K562 (cell line): ENCODE results near the gene NKIRAS2. TPM values are rescaled to one million over a fixed set of nuclear protein-coding genes. Genes with fewer than 3 reads are reported as not detected.
A peak's percentile ranks its signal among the peaks of the same experiment; 100 is the strongest.

Experiments used
- ATAC-seq: fragments of 200-7000 bp; cut with Tn5 transposase; 3 replicates; pipeline ENCODE4 v1.9.1; 2020; ENCODE audit warnings: moderate library complexity
- BruUV-seq: library from RNA; stranded (reverse); fragments of 400-500 nt; replicated peaks from 2 replicates; lab custom pipeline; 2021; lab: Mats Ljungman, UMichigan
- CTCF ChIA-PET: fragments of 300-600 bp; formaldehyde crosslinking; extraction: SDS; loops from one replicate; lab custom pipeline; 2021; ENCODE audit warnings: low intra/inter-chr PET ratio; lab: Yijun Ruan, JAX
- POLR2A ChIA-PET: fragments of 300-600, 350-650 bp; sonication (Branson Sonifier 250); formaldehyde crosslinking; extraction: SDS; loops from one replicate; lab custom pipeline; 2021; ENCODE audit warnings: antibody characterized with exemption, inconsistent platforms; lab: Yijun Ruan, JAX
- DNase-seq, 4 experiments: peaks; one replicate each; pipeline versions ENCODE4 v3.0.0 to v3.0.0-alpha.2; 2011 to 2018; ENCODE audit warnings: low spot score in 3 of 4, mixed read lengths in 3 of 4; ENCODE audit errors: extremely low read depth in 1 of 4
- FAIRE-seq: peaks from 2 replicates; lab custom pipeline; 2011; peaks lifted over from hg19 to GRCh38; lab: Jason Lieb, UNC
- H2AFZ ChIP-seq: 2 replicates; pipeline ENCODE4 v1.6.0; 2011; ENCODE audit warnings: low read depth, low read length, control low read depth, inconsistent platforms
- H3K27ac ChIP-seq: fragments of 200-600 bp; 3 replicates; pipeline ENCODE4 v1.8.0; 2011; ENCODE audit warnings: low read depth, mild to moderate bottlenecking, control low read depth, inconsistent platforms, low read length, moderate library complexity, mixed read lengths; ENCODE audit errors: extremely low read depth
- H3K27me3 ChIP-seq, 2 experiments: fragments of 300-600 bp in 1 of 2; 2 replicates in 1 of 2; 3 replicates in 1 of 2; pipeline versions ENCODE4 v1.6.0 to v1.8.0; 2011; ENCODE audit warnings: inconsistent platforms in 2 of 2, low read length in 2 of 2, mild to moderate bottlenecking in 1 of 2, mixed read lengths in 1 of 2, moderate library complexity in 1 of 2; ENCODE audit not compliant: control insufficient read depth in 2 of 2, insufficient read depth in 2 of 2
- H3K36me3 ChIP-seq: fragments of 300-600 bp; 3 replicates; pipeline ENCODE4 v1.8.0; 2011; ENCODE audit warnings: mild to moderate bottlenecking, low read length, inconsistent platforms; ENCODE audit not compliant: control insufficient read depth, insufficient read depth
- H3K4me1 ChIP-seq, 2 experiments: fragments of 200-600 bp in 1 of 2; replicated peaks in 1 of 2; 2 replicates in 1 of 2; 3 replicates in 1 of 2; pipeline versions ENCODE4 v1.5.1 to v1.8.0; 2011; ENCODE audit warnings: inconsistent platforms in 2 of 2, low read length in 2 of 2, mild to moderate bottlenecking in 1 of 2, mixed read lengths in 1 of 2, moderate library complexity in 1 of 2; ENCODE audit not compliant: control insufficient read depth in 2 of 2, insufficient read depth in 2 of 2
- H3K4me2 ChIP-seq: 2 replicates; pipeline ENCODE4 v1.6.1; 2011; ENCODE audit warnings: low read length, control low read depth, inconsistent platforms, mixed read lengths; ENCODE audit not compliant: insufficient read depth
- H3K4me3 ChIP-seq: fragments of 200-600 bp; sonication (generic), shearing (Covaris generic); 2 replicates; pipeline ENCODE4 v1.5.1; 2016; ENCODE audit warnings: control low read depth, inconsistent platforms
- H3K79me2 ChIP-seq: fragments of 200-600 bp; 3 replicates; pipeline ENCODE4 v1.8.0; 2011; ENCODE audit warnings: low read length, inconsistent platforms; ENCODE audit not compliant: control insufficient read depth, insufficient read depth
- H3K9ac ChIP-seq, 2 experiments: 2 replicates each; pipeline versions ENCODE4 v1.6.0 to v1.6.1; 2011; ENCODE audit warnings: low read depth in 2 of 2, low read length in 2 of 2, control low read depth in 1 of 2, inconsistent platforms in 1 of 2, mild to moderate bottlenecking in 1 of 2, mixed read lengths in 1 of 2; ENCODE audit not compliant: insufficient read depth in 1 of 2
- H3K9me1 ChIP-seq: one replicate; pipeline ENCODE4 v1.6.0; 2011; ENCODE audit warnings: inconsistent platforms, mild to moderate bottlenecking, low read length, moderate library complexity; ENCODE audit not compliant: control insufficient read depth, insufficient read depth
- H3K9me3 ChIP-seq: replicated peaks from 2 replicates; pipeline ENCODE4 v1.5.1; 2011; ENCODE audit warnings: low read depth, low read length, inconsistent platforms; ENCODE audit not compliant: control insufficient read depth, insufficient read depth
- H4K20me1 ChIP-seq: replicated peaks from 2 replicates; pipeline ENCODE4 v1.6.1; 2011; ENCODE audit warnings: low read length, inconsistent platforms, mixed read lengths; ENCODE audit not compliant: control insufficient read depth, insufficient read depth
- COPS2 ChIP-seq: fragments of 450-650 bp; conservative IDR thresholded peaks from 2 replicates; pipeline ENCODE4 v1.6.1; 2016; ENCODE audit warnings: mild to moderate bottlenecking, moderate library complexity
- FOXP1 ChIP-seq: sonication (generic); formaldehyde crosslinking; IDR thresholded peaks from 2 replicates; pipeline ENCODE4 v1.8.0; 2022; ENCODE audit warnings: mild to moderate bottlenecking, missing genetic modification reagents
- POLR2A ChIP-seq: fragments of 450-650 bp; conservative IDR thresholded peaks from 2 replicates; pipeline ENCODE4 v1.6.1; 2016
- POLR2AphosphoS5 ChIP-seq: IDR thresholded peaks from 2 replicates; pipeline ENCODE4 v1.6.1; 2011; ENCODE audit warnings: mild to moderate bottlenecking, low read depth, low read length, moderate library complexity; ENCODE audit not compliant: control insufficient read depth, insufficient read depth
- POLR2G ChIP-seq: fragments of 200-400 bp; formaldehyde crosslinking; IDR thresholded peaks from 2 replicates; pipeline ENCODE4 v1.6.1; 2017; ENCODE audit warnings: low read depth, mild to moderate bottlenecking, antibody characterized with exemption, low read length, moderate library complexity
- RBFOX2 ChIP-seq: fragments of 200-400 bp; formaldehyde crosslinking; IDR thresholded peaks from 2 replicates; pipeline ENCODE4 v1.6.1; 2017; ENCODE audit warnings: low read depth, mild to moderate bottlenecking, low read length, moderate library complexity
- SAP30 ChIP-seq: fragments of 200-600 bp; sonication (generic); IDR thresholded peaks from 2 replicates; pipeline ENCODE4 v1.6.1; 2012; ENCODE audit warnings: borderline replicate concordance, low read depth, mild to moderate bottlenecking, moderate library complexity, low read length, control low read depth, inconsistent platforms; ENCODE audit not compliant: insufficient read depth, poor library complexity, severe bottlenecking
- SMAD3 ChIP-seq: fragments of 450-650 bp; formaldehyde crosslinking; conservative IDR thresholded peaks from 2 replicates; pipeline ENCODE4 v1.4.0; 2020; ENCODE audit warnings: mild to moderate bottlenecking
- SMARCE1 ChIP-seq: fragments of 450-650 bp; IDR thresholded peaks from 2 replicates; pipeline ENCODE4 v1.7.1; 2016; ENCODE audit warnings: mild to moderate bottlenecking
- SRSF9 ChIP-seq: fragments of 200-400 bp; formaldehyde crosslinking; IDR thresholded peaks from 2 replicates; pipeline ENCODE4 v1.6.1; 2017; ENCODE audit warnings: low read depth, low read length, borderline replicate concordance
- TCF7L2 ChIP-seq: fragments of 150-350 bp; IDR thresholded peaks from 2 replicates; pipeline ENCODE4 v1.6.1; 2016; ENCODE audit warnings: low read depth, mild to moderate bottlenecking, low read length, moderate library complexity
- WGBS: fragments of 100-300 bp; shearing (Covaris generic); methylation state at CpG from one replicate; pipeline ENCODE4 v1.1.6; 2016; ENCODE audit warnings: low coverage, mixed read lengths; ENCODE audit not compliant: insufficient coverage; ENCODE audit errors: missing lambda C conversion rate; 5-methylcytosine and 5-hydroxymethylcytosine counted together
- in situ Hi-C: fragments of 300-500 bp; cut with MboI; formaldehyde crosslinking; loops from 4 replicates; pipeline ENCODE4 v1.15.0; 2018; ENCODE audit warnings: inconsistent platforms, mixed read lengths
- intact Hi-C: fragments of 100-400 bp; cut with micrococcal nuclease; formaldehyde crosslinking; loops from 2 replicates; pipeline ENCODE4 v1.14.2; 2022
- polyA plus RNA-seq, 8 experiments: library from polyadenylated mRNA; depleted of rRNA in 4 of 8; stranded (reverse) in 5 of 8; unstranded in 3 of 8; fragments of >200 nt; fragmentation: Nextera tagmentation in 2 of 8; fragmentation: Illumina TruSeq in 1 of 8; extraction: Ambion mirVana in 2 of 8; extraction: Trizol in 1 of 8; gene quantifications; 2 replicates each; pipeline versions ENCODE4 v1.2.1 to v1.2.3, GENCODE V29; 2011 to 2014; ENCODE audit warnings: inconsistent platforms in 1 of 8, missing spikeins in 1 of 8
- total RNA-seq, 7 experiments: library from RNA; depleted of rRNA in 6 of 7; stranded (reverse); fragments of >200 nt in 6 of 7; fragmentation: Illumina TruSeq in 2 of 7; extraction: Trizol in 2 of 7; gene quantifications; 2 replicates each; pipeline versions ENCODE4 v1.2.1 to v1.2.3, GENCODE V29; 2011 to 2021; ENCODE audit warnings: low replicate concordance in 1 of 7
- TF ChIP-seq, protein P1 (sequence below): fragments of 200-800 bp; sonication (Bioruptor generic); IDR thresholded peaks from 2 replicates; pipeline ENCODE4 v1.6.1; 2016; ENCODE audit warnings: missing genetic modification characterization, missing compliant biosample characterization
- TF ChIP-seq, protein P2 (sequence below): fragments of 250-450 bp; sonication (Bioruptor Pico); IDR thresholded peaks from 2 replicates; pipeline ENCODE4 v1.8.0; 2021; ENCODE audit warnings: borderline replicate concordance, mild to moderate bottlenecking, moderate library complexity; ENCODE audit not compliant: poor library complexity, severe bottlenecking
- TF ChIP-seq, protein P3 (sequence below): fragments of 450-650 bp; conservative IDR thresholded peaks from 2 replicates; pipeline ENCODE4 v1.6.1; 2016; ENCODE audit warnings: missing genetic modification characterization, low read depth, mild to moderate bottlenecking, missing compliant biosample characterization, moderate library complexity
- TF ChIP-seq, protein P4 (sequence below): IDR thresholded peaks from 2 replicates; pipeline ENCODE4 v1.6.1; 2011; ENCODE audit not compliant: insufficient read length; ENCODE audit errors: extremely low read depth

Gene NKIRAS2
- total and polyA plus RNA-seq, 9 of the 15 experiments (the other 6 are each of a cell fraction or from before 2014, with no cell fraction given): 10.1 to 65.5 (median 29.8) TPM

DNA sequence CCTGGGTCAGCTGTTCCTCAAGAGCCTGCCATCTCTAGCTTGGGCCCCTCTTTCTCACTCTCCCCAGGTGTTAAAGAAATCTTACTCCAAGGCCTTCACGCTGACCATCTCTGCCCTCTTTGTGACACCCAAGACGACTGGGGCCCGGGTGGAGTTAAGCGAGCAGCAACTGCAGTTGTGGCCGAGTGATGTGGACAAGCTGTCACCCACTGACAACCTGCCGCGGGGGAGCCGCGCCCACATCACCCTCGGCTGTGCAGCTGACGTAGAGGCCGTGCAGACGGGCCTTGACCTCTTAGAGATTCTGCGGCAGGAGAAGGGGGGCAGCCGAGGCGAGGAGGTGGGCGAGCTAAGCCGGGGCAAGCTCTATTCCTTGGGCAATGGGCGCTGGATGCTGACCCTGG is 46.5 kb upstream of the NKIRAS2 start:
- Histone ChIP-seq H3K9ac (peak overlapping the region in 1 of 2 experiments; percentile 80; a peak in 1 of 4 replicates), H3K27ac (no peak overlapping the region), H4K20me1 (no peaks in the 10 kb centered on the region; the same call in 1 of the 2 replicates), H3K36me3 (peaks cover 85% of the 10 kb centered on the region), H3K9me1 (no peaks in the 10 kb centered on the region), H3K27me3 (no peaks in the 10 kb centered on the region), H3K4me3 (no peak overlapping the region), H3K4me2 (no peak overlapping the region), H3K79me2 (no peaks in the 10 kb centered on the region; the same call in 2 of the 3 replicates), H3K9me3 (no peaks in the 10 kb centered on the region), H3K4me1 (peaks cover 0 to 14% of the 10 kb centered on the region in 2 experiments; a peak in 2 of 5 replicates), H2AFZ (no peak overlapping the region)
- no peak for DNase-seq
- in situ Hi-C loops: no loop called here
- no TSS peak for BruUV-seq
- WGBS: 73% methylated on average over 19 of the region's 19 CpGs
- ChIA-PET CTCF (no interaction called here), POLR2A (interaction anchor here (0.8 to 4.5 kb wide), 6 partner anchors 8 to 66 kb away, joined by 3 to 28 read pairs (median 4); partner anchors contain the start of gene CNP)
- intact Hi-C loops: no loop called here
- no peak; the same call in 2 of the 3 replicates for ATAC-seq
- FAIRE-seq: no peak
- TF ChIP-seq SAP30 (no peak), TCF7L2 (no peak), COPS2 (no peak), SMARCE1 (no peak), SRSF9 (no peak), SMAD3 (CRISPR knock-in tag) (no peak), POLR2G (peak; percentile 74), POLR2AphosphoS5 (0 out of 2 replicates have a peak, but pooled peaks have one; percentile 5), FOXP1 (CRISPR knock-in tag) (no peak), RBFOX2 (peak; percentile 49), POLR2A (no peak)
- TF ChIP-seq, protein P1, sequence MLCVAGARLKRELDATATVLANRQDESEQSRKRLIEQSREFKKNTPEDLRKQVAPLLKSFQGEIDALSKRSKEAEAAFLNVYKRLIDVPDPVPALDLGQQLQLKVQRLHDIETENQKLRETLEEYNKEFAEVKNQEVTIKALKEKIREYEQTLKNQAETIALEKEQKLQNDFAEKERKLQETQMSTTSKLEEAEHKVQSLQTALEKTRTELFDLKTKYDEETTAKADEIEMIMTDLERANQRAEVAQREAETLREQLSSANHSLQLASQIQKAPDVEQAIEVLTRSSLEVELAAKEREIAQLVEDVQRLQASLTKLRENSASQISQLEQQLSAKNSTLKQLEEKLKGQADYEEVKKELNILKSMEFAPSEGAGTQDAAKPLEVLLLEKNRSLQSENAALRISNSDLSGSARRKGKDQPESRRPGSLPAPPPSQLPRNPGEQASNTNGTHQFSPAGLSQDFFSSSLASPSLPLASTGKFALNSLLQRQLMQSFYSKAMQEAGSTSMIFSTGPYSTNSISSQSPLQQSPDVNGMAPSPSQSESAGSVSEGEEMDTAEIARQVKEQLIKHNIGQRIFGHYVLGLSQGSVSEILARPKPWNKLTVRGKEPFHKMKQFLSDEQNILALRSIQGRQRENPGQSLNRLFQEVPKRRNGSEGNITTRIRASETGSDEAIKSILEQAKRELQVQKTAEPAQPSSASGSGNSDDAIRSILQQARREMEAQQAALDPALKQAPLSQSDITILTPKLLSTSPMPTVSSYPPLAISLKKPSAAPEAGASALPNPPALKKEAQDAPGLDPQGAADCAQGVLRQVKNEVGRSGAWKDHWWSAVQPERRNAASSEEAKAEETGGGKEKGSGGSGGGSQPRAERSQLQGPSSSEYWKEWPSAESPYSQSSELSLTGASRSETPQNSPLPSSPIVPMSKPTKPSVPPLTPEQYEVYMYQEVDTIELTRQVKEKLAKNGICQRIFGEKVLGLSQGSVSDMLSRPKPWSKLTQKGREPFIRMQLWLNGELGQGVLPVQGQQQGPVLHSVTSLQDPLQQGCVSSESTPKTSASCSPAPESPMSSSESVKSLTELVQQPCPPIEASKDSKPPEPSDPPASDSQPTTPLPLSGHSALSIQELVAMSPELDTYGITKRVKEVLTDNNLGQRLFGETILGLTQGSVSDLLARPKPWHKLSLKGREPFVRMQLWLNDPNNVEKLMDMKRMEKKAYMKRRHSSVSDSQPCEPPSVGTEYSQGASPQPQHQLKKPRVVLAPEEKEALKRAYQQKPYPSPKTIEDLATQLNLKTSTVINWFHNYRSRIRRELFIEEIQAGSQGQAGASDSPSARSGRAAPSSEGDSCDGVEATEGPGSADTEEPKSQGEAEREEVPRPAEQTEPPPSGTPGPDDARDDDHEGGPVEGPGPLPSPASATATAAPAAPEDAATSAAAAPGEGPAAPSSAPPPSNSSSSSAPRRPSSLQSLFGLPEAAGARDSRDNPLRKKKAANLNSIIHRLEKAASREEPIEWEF (CRISPR knock-in tag): no peak
- TF ChIP-seq, protein P2, sequence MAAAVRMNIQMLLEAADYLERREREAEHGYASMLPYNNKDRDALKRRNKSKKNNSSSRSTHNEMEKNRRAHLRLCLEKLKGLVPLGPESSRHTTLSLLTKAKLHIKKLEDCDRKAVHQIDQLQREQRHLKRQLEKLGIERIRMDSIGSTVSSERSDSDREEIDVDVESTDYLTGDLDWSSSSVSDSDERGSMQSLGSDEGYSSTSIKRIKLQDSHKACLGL: no peak
- TF ChIP-seq, protein P3, sequence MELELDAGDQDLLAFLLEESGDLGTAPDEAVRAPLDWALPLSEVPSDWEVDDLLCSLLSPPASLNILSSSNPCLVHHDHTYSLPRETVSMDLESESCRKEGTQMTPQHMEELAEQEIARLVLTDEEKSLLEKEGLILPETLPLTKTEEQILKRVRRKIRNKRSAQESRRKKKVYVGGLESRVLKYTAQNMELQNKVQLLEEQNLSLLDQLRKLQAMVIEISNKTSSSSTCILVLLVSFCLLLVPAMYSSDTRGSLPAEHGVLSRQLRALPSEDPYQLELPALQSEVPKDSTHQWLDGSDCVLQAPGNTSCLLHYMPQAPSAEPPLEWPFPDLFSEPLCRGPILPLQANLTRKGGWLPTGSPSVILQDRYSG (tag): no peak
- TF ChIP-seq, protein P4, sequence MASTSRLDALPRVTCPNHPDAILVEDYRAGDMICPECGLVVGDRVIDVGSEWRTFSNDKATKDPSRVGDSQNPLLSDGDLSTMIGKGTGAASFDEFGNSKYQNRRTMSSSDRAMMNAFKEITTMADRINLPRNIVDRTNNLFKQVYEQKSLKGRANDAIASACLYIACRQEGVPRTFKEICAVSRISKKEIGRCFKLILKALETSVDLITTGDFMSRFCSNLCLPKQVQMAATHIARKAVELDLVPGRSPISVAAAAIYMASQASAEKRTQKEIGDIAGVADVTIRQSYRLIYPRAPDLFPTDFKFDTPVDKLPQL: no peak
